Measurements from ENCODE around the gene HARS2.
"Not testable (repeated sequence)": the region's sequence is repeated elsewhere in the genome, so short reads cannot be mapped to it uniquely, and the experiment has no call there.

HARS2 gene, protein sequence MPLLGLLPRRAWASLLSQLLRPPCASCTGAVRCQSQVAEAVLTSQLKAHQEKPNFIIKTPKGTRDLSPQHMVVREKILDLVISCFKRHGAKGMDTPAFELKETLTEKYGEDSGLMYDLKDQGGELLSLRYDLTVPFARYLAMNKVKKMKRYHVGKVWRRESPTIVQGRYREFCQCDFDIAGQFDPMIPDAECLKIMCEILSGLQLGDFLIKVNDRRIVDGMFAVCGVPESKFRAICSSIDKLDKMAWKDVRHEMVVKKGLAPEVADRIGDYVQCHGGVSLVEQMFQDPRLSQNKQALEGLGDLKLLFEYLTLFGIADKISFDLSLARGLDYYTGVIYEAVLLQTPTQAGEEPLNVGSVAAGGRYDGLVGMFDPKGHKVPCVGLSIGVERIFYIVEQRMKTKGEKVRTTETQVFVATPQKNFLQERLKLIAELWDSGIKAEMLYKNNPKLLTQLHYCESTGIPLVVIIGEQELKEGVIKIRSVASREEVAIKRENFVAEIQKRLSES

DNA sequence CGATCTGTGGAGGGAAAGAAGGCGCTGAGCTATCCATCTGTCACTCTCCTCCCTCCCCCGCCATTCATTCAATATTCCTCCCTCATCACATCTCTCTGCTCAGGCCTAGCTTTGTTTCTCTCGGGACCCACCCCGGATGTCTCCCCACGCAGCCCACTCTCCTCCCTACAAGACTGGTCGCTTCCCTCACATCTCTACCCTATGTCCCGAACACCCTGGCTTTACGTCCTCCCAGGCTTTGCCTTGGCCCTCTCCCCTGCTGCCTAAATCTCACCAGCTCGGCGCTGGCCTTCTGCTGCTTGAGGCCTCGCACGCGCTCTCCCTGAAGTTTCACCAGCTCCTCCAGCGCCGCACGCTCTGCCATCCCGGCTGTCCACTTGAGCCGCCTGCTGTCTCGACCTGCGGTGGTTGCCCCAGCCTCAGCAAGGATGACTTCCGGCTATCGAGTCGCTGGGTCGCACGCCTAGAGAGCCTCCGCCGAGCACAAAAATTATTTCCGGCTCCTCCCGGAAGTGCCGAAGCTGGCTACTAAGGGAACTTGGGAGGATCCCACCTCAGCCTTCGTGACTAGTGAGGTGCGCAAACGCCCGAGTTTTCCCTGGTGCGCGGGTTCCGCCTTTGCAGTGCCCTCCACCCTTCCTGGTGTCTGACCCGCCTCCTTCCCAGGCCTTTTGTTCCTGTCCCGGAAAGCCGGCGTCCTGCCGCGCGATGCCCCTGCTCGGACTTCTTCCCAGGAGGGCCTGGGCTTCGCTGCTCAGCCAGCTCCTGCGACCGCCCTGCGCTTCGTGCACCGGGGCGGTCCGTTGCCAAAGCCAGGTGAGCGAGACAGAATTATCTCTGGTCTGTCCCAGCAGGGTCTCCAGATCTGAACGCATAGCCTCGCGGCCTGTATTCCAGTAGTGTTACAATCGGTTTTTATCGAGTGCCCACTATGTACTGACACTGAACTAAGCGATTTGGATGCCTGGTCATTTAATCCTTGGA, at the start of gene HARS2, which contains the start of gene HARS1:
Gene HARS2 (plus strand): TSS at position 515 of the 984 bp plus-strand sequence. CDS start 194 bp downstream, at position 709.
Gene HARS1 (minus strand): TSS at position 430 of the 984 bp plus-strand sequence. CDS start 66 bp downstream, at position 364.
- peak; percentile 82 for DNase-seq (ENCODE audit: low read depth)

DNA sequence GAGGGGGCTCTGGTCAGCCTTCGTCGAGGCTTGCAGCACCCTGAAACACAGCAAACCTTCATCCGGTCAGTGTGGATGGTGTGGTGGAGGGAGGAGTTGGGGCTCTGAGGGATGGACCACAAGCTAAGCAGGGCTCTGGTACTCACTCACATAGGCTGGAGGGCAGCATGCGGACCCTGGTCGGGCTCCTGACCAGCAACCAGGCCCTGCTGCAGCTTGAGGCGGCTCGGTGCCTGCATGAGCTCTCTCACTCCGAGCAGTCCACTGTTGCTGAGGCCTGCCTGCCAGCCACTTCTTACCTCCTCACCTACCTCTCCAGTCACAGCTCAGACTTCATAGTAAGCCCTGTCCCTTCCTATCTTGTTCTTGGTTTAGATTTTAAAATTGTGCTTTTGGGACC, 49.5 kb upstream of the HARS2 start:
- no peak for DNase-seq (ENCODE audit: low read depth)

DNA sequence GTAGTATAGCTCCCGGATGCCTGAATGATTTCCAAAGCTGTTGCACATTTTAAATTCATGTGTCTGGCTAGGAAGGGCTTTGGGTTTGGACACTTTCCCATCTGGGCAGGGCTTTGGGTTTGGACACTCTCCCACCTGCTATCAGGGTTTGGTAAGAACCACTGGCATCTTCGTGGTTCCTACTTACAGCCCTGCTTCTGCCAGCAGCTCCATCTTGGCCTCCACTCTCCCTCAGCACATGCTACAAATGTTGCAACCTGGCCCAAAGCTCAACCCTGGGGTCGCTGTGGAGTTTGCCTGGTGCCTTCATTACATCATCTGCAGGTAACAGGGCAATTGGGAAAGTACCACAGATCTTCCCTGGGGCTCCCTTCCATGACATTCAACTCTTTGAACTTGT, 48.5 kb upstream of the HARS2 start:
- DNase-seq (ENCODE audit: low read depth) = no peak

DNA sequence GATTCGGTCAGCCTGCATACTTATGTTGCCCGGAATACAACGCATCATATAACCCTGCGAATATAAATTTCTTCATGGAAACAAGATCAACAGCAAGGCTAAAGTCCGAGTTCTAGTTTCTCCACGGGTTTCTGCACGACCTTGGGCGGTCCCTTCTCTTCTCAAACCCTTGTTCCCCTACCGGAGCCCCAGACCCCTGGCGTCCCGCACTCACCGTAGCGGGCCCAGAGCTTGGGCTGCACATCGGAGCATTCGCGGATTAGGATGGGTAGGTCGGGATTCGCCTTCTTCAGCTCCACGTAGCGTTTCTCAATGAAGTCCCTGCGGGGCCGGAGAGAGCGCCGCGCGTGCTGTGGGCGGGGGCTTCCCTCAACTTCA, 44.2 kb upstream of the HARS2 start:
- no peak for DNase-seq (ENCODE audit: low read depth)

DNA sequence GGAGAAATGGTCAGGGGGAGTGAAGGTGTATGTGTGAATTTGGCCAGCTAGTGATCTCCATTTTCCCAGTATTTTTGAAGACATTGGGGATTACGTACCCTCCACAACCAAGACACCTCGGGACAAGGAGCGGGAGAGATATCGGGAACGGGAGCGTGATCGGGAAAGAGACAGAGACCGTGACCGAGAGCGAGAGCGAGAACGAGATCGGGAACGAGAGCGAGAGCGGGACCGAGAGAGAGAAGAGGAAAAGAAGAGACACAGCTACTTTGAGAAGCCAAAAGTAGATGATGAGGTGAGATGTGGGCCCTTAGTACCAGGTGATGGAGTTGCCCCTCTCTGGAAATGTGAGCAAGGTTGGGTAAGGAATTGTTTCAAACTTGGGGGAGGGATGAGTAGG, 32.4 kb upstream of the HARS2 start:
- no peak for DNase-seq (ENCODE audit: low read depth)

DNA sequence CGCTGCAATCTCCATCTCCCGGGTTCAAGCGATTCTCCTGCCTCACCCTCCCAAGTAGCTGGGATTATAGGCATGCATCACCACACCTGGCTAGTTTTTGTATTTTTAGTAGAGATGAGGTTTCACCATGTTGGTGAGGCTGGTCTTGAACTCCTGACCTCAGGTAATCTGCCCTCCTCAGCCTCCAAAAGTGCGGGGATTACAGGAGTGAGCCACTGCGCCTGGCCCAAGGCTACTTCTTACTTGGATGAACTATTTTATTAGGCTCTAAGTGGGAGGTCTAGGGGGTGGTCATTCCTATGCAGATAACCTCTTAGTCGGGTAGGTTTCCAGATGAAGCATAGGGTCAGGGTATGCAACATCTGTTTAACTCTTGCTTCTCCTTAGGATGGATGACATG, 30.9 kb upstream of the HARS2 start:
- DNase-seq (ENCODE audit: low read depth) = not testable (repeated sequence)

DNA sequence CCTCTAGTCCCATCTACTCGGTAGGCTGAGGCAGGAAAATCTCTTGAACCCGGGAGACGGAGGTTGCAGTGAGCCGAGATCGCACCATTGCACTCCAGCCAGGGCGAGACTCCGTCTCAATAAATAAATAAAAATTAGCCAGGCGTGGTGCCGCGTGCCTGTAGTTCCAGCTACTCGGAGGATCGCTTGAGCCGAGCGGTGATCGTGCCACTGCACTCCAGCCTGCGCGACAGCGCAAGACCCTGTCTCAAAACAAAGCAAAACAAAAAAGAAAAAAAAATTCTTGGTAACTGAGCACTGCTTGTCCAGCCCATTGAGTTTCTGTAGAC, 27.3 kb upstream of the HARS2 start:
- no peak for DNase-seq (ENCODE audit: low read depth)

DNA sequence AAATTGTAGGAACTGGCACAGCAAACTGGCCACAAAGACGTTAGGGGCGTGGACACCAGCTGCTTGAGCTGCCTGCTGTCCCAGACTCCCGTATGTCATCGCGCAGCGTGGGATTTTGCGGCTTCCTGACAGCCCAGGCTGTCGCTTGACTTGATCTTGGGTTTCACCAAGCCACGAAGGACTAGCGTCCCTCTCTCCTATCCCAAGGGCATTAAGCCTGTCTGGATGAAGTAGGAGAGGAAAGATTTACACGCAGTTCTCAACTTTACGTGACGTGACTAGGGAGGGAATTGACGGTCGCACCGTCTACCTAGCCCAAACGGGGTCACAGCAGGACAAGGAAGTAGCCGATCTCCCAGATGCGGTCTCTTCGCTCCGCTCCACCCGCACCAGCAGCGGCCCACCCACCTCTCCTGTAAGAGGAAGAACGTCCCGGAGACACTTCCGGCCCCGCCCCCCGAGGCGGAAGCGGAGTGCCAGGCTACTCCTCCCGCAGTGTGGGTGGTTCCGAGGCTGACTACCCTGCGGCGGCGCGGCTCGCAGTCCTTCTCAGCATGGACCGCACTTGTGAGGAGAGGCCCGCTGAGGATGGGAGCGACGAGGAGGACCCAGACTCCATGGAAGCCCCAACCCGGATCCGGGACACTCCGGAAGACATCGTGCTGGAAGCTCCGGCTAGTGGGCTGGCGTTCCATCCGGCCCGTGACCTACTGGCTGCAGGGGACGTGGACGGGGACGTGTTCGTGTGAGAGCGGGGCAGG, 26.7 kb upstream of the HARS2 start, which contains the start of gene WDR55:
Gene WDR55 (plus strand): TSS at position 546 of the 761 bp plus-strand sequence. CDS start 9 bp downstream, at position 555.
- peak; percentile 95 for DNase-seq (ENCODE audit: low read depth)

DNA sequence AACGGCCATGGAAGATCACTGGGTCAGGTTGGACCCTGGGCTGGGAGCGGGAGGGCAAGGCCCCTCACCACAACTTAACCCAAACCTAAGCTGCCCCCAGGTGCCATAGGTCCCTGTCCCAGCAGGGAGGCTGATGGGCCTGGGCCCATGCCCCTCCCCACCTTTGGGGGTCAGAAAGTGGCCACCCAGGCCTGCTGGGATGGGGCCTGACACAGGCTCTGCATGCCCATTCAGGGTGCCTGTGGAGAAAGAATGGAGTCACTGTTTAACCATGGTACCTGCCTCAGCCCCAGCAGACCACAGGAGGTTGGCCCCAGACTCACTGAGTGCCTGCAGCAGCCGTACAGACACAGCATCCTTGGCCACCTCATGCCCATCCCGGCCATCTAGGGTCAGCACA, 20.2 kb upstream of the HARS2 start:
- DNase-seq (ENCODE audit: low read depth) = not testable (repeated sequence)

DNA sequence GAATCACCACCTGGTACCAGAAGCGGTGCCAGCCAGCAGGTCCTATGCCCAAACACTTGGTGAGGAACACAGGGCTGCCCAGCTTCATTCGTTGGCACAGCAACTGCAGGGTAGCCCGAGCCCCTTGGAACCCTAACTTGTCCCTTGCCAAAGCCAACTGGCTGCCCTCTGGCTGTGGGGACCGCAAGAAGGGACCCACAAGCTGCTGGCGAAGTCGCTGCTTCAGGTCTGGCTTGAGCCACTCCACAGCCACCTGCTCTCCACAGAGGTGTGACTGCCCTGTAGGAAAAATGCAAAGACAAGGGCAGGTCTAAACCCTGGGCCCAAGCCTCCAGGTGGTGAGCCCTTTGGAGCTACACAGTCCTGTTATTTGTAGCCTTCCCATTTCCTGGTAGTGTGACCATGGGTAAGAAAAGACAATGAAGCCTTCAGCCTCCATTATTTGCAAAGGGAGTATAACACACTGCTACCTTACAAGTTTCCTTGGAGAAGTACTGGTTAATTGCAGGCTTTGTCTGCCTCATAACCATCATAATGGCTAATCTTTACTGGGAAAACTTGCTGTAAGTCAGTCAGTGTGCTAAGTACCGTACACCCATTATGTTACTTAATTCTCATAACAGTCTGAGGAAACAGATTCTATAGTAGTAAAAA, 19.7 kb upstream of the HARS2 start:
- DNase-seq (ENCODE audit: low read depth) = no peak

DNA sequence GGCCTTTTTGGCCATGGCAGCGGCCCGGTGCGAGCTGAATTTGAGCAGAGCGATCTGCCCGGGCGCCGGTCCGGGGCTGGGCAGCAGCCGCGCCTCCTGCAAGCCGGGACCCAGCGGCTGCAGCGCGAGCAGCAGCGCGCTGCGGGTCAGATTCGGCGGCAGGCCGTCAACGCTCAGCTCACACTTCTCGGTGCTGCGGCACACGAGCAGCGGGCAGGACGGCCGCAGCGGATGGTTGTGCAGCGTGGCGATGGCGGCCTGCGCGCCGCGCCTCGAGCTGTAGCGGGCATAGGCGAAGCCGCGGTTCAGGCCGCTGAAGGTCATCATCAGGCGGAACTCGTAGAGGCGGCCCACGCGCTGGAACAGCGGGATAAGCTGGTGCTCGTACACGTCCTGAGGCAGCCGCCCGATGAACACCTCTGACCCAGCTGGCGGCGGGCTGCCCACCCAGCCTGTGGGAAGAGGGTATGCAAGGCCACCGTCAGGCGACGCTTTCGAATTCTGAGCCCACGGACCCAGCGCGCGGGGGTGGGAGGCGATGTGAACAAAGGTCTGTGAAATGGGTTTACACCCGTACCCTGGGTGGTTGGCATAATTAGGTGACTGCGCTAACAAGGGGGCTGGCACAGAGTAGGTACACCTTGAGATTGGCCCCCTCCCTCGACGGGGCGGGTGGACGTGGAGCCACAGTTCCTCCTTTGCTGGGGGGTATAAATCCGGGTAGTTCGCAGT, 18.6 kb upstream of the HARS2 start:
- DNase-seq (ENCODE audit: low read depth) = no peak

DNA sequence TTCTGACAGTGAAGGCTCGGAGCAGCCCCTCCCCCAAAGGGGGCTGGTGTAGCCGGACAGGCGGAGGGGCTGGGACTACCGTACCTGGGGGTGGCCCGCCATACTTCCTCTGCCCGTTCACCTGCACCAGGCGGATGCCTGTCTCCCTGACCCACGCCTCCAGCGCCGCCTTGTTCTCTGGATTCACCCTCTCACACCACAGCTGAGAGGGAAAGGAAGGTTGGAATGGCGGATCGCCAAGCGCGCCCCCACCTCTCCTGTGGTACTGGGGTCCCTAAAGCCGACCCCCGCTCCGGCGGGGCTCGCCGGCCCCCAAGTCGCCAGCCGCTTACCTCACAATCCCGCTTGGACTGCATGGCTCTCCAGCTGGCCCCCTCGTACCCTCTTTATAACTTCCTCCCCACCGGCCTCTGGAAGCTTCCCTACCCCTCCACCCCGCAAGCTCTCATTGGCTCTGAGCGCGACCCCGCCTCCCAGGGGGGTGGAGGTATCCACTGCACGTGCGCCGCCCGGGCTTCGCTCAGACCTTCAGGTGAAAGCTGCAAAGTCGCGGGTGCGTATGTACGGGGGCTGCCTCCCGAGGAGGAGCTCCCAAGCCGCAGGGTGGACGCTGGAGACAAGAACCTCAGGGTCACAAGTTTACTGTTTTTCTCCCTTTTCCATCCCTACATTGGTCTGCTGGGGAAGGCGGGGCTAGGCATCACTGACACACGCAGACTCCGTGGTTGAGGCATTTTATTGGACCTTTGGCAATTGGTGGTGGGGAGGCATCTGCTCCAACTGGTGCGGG, 17.9 kb upstream of the HARS2 start, which contains the start of gene DND1:
Gene DND1 (minus strand): TSS at position 390 of the 790 bp plus-strand sequence. CDS start 34 bp downstream, at position 356.
- DNase-seq (ENCODE audit: low read depth) = no peak

DNA sequence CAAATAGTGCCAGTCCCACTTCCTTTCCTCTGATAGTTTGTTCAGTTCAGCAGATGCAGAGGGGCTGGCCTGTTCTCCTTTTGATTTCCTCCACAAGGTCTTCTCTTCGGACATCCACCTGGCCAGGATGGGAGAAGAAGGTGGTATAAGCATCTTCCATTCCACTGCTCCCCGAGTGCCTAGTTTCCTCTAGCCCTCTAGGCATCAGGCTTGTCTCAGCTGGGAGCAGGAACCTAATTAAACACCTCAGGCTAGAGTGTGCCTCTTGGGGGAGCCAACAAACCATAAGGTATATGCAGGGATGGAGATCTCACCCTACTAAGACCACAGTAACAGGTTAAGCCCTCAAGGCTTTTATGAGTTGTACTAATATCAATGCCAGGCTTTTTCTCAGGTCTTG, 17.0 kb upstream of the HARS2 start:
- DNase-seq (ENCODE audit: low read depth) = no peak

DNA sequence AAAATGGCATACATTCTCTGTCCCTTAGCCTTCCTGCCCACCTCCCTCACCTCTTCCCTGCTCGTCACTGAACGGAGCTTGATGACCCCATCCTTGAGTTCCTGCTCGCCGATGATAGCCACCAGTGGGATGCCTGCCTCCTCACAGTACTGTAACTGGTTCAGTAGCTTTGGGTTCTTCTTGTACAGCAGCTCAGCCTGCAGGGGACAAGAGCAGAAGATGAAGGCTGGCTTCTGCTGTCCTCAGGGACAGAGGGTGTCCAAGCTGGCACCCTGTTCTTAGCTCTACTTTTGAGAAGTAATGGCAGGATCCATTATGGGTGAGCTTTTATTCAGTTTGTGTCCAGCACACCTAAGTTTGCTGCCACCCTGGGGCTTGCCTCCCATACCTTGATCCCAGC, 16.6 kb upstream of the HARS2 start:
- DNase-seq (ENCODE audit: low read depth) = no peak

DNA sequence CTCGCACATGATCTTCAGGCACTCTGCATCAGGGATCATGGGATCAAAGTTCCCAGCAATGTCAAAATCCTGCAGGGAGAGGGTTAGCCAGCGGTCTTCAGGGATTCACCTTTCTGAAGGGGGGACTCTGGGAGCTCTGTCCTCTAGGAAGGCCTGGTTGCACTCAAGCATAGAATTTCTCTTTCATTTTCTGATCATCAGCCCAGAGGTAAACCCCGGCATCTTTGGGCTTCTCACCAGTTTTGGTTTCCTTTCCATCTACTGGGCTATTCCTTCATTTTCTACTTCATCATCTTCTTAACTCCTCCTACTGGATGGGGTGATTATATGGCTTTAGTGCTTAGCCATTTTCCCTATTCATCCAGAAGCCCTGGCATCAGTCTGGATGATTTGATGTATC, 13.3 kb upstream of the HARS2 start:
- no peak for DNase-seq (ENCODE audit: low read depth)

DNA sequence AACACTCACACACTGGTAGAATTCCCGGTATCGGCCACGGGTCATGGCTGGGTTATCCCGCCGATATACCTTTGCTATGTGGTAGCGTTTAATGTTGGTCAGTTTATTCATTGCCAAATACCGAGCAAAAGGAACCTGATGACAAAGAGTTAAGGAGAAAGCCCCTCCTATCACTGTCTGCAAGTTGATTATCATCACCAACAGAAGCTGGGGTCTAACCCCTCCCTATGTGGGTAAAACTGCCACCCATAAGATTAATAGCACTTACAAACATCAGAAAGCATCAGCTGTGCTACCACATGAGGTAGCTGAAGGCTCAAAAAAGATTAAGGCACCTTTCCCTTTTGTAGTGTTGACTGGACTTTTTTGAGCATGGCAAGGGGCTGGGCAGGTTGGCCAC, 12.3 kb upstream of the HARS2 start:
- no peak for DNase-seq (ENCODE audit: low read depth)

DNA sequence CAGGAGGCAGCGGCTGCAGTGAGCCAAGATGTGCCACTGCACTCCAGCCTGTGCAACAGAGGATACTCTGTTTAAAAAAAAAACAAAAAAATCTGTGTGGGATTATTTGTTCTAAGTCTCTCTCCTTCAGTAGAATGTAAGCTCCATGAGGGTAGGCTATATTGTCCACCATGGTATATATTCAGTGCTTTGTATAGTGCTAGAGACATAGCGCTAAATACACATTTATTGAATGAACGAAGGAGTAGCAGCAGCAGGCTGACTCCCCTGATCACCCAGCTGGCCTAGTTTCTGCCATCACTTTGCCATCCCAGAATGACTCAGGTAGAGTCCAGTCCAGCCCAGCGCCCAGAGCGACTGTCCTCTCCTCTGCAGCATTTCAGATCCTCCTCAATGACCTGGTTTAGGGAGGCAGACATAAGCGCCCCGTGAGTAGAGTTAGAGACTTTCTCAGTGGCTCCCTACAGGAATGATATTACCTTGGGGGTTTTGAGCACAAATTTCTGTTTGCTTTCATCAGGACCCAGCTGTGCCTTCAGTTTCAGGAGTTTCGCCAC, 801 bp upstream of the HARS2 start:
- DNase-seq (ENCODE audit: low read depth) = no peak

DNA sequence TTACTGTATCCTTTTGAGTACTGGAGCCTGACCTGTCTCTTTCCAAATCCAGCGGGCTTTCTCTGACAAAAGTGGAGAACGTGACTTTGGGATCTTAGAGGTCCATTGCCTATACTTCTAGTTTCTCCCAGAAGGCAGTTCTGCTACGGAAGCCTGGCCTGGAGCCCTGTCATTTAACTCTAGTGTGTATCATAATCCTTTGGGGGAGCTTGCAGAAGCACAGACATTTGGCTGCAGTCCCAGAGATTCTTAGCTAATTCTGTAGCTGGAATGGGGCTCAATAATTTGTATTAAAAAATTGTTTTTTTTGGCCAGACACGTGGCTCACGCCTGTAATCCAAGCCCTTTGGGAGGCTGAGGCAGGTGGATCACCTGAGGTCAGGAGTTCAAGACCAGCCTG, 3.0 kb downstream of the HARS2 start:
- no peak for DNase-seq (ENCODE audit: low read depth)

DNA sequence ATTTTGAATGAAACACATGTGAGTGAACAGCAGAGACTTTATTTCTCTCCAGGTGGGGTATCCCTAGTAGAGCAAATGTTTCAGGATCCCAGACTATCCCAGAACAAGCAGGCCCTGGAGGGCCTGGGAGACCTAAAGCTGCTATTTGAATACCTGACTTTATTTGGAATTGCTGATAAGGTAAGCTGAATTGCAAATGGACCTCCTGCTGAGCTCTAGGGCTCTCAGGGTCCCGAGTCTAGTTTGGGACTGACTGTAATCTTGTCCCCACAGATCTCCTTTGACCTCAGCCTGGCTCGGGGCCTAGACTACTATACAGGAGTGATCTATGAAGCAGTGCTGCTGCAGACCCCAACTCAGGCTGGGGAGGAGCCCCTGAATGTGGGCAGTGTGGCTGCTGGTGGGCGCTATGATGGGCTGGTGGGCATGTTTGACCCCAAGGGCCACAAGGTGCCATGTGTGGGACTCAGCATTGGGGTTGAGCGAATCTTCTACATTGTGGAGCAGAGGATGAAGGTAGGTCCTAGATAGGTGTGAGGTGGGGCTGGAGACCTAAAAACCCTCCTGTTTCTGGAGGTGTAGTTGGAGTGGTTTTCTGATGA, 5.7 kb downstream of the HARS2 start:
- DNase-seq (ENCODE audit: low read depth) = no peak

All from activated T-cell treated with anti-CD3 and anti-CD28 coated beads for 48 hours (primary cell).